Body of pancreas (tissue), 4 donors: Measurements from ENCODE around the gene ARL4A.

Source experiments
- CTCF ChIP-seq, 7 experiments: fragments of 450-650 bp in 4 of 7; fragments of 200-600 bp in 3 of 7; sonication (generic) in 3 of 7; IDR thresholded peaks; one replicate each; pipeline ENCODE4 v1.5.1; 2016 to 2019; ENCODE audit warnings: antibody characterized with exemption in 7 of 7
- POLR2A ChIP-seq, 3 donors: fragments of 450-650 bp; IDR thresholded peaks; one replicate each; pipeline ENCODE4 v1.6.1; 2016; ENCODE audit warnings: antibody characterized with exemption in 3 of 3, mild to moderate bottlenecking in 2 of 3

GRCh38 chr7:12643001-12643643, 44.3 kb upstream of the ARL4A start:
- TF ChIP-seq CTCF (IDR thresholded peaks at IDR 0.05) (no peak), POLR2A (IDR thresholded peaks at IDR 0.05) (no peak)
